CD8-positive, alpha-beta memory T cell (primary cell): ENCODE data around the gene POC1A. TPM values are rescaled to one million over a fixed set of nuclear protein-coding genes. Genes with fewer than 3 reads are reported as not detected.

Experiments used
- CTCF ChIA-PET: fragments of 350-600 bp; sonication (Branson Sonifier 250); formaldehyde crosslinking; loops from one replicate; lab custom pipeline; 2021; ENCODE audit warnings: antibody characterized with exemption; lab: Charles Lee
- POLR2A ChIA-PET: fragments of 350-600 bp; sonication (Branson Sonifier 250); formaldehyde crosslinking; loops from one replicate; lab custom pipeline; 2021; ENCODE audit warnings: antibody characterized with exemption; lab: Charles Lee
- DNase-seq, 5 donors: peaks; one replicate each; pipeline versions ENCODE4 v3.0.0 to v3.0.0-alpha.2; 2020 to 2022; ENCODE audit warnings: mixed read lengths in 1 of 5
- H3K27ac ChIP-seq: one replicate; pipeline ENCODE4 v1.7.0; 2013; ENCODE audit warnings: low read depth, mild to moderate bottlenecking, low read length, moderate library complexity
- H3K27me3 ChIP-seq: 2 replicates; pipeline ENCODE4 v1.7.0; 2013; ENCODE audit warnings: low read length, mild to moderate bottlenecking; ENCODE audit not compliant: insufficient read depth, poor library complexity, severe bottlenecking
- H3K36me3 ChIP-seq: 2 replicates; pipeline ENCODE4 v1.7.0; 2013; ENCODE audit warnings: mild to moderate bottlenecking, low read length, moderate library complexity; ENCODE audit not compliant: insufficient read depth
- H3K4me1 ChIP-seq: 2 replicates; pipeline ENCODE4 v1.7.0; 2013; ENCODE audit warnings: mild to moderate bottlenecking, low read length, moderate library complexity; ENCODE audit not compliant: insufficient read depth
- H3K4me3 ChIP-seq: 2 replicates; pipeline ENCODE4 v1.7.0; 2013; ENCODE audit warnings: mild to moderate bottlenecking, low read length
- H3K9me3 ChIP-seq: 2 replicates; pipeline ENCODE4 v1.7.0; 2013; ENCODE audit warnings: mild to moderate bottlenecking, low read length
- H3K27ac Mint-ChIP-seq, 8 donors: one replicate each; pipeline ENCODE4 v1.8.0; 2020 to 2021; ENCODE audit warnings: mixed read lengths in 8 of 8, mild to moderate bottlenecking in 6 of 8, inconsistent platforms in 3 of 8, moderate library complexity in 3 of 8
- H3K27me3 Mint-ChIP-seq, 2 donors: one replicate each; pipeline ENCODE4 v1.8.0; 2020 to 2021; ENCODE audit warnings: mixed read lengths in 2 of 2, mild to moderate bottlenecking in 1 of 2, moderate library complexity in 1 of 2
- H3K36me3 Mint-ChIP-seq, 3 donors: one replicate each; pipeline ENCODE4 v1.8.0; 2020 to 2021; ENCODE audit warnings: mixed read lengths in 3 of 3, inconsistent platforms in 1 of 3, mild to moderate bottlenecking in 1 of 3
- H3K4me1 Mint-ChIP-seq, 3 donors: one replicate each; pipeline ENCODE4 v1.8.0; 2020 to 2021; ENCODE audit warnings: mixed read lengths in 3 of 3, inconsistent platforms in 1 of 3, mild to moderate bottlenecking in 1 of 3
- H3K4me3 Mint-ChIP-seq, 7 donors: one replicate each; pipeline ENCODE4 v1.8.0; 2020 to 2021; ENCODE audit warnings: mixed read lengths in 7 of 7, mild to moderate bottlenecking in 6 of 7, moderate library complexity in 4 of 7, inconsistent platforms in 2 of 7
- H3K9me3 Mint-ChIP-seq, 5 donors: one replicate each; pipeline ENCODE4 v1.8.0; 2020 to 2022; ENCODE audit warnings: mixed read lengths in 5 of 5, mild to moderate bottlenecking in 3 of 5, moderate library complexity in 2 of 5, inconsistent platforms in 1 of 5
- polyA plus RNA-seq: library from polyadenylated mRNA; unstranded; fragments of 300-500 nt; fragmentation: Illumina TruSeq; gene quantifications from one replicate; pipeline ENCODE4 v1.2.3, GENCODE V29; 2021
- total RNA-seq, 2 experiments: library from RNA; stranded (reverse); gene quantifications; one replicate each; pipeline ENCODE4 v1.2.3, GENCODE V29; 2021

The POC1A gene
- total and polyA plus RNA-seq, 3 experiments from 2014 or later, result 1.5 to 22.7 (median 22.6) TPM

DNA sequence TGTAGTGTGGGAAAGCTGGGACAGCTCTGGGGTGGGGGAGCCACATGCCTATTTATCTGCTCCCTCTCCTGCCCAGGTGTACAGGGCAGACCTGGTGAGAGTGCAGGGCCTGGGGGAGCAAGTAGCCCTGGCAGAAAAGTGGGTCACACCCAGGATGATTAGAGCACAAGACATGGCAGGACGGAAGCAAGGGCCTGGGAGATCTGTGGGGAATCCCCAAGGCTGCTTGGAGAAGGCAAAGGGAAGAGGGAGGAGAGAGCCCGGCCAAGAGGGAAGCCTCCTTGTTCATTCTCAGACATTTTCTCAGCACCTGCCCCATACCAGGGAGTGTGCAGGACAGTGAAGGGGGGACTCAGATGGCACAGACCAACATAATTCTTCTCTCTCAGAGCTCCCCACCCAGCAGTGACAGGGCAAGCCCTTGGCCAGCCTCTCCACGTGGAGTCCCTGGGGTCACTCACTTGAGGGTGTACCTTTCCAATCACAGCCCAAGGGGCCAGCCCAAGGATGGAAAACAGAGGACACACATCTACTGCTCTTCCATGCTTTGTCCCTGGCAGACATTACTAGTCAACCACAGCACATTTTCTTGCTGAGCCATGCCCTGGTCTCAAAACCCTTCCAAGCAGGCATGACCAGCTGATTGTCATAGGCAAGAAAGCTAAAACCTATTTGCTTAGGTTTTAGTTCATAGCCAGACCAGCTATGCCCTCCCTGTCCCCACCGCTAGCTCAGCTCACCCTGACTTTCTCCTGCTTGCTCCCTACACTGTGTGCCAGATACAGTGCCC lies 92.9 kb downstream of the POC1A start:
- Histone ChIP-seq H3K4me1 (peaks cover 7% of the 10 kb centered on the region), H3K9me3 (no peaks in the 10 kb centered on the region), H3K27ac (no peak overlapping the region), H3K27me3 (no peaks in the 10 kb centered on the region), H3K36me3 (no peaks in the 10 kb centered on the region), H3K4me3 (no peak overlapping the region)
- Mint-ChIP-seq H3K4me3 (no peak overlapping the region), H3K36me3 (peaks cover 0 to 5% (median 0%) of the 10 kb centered on the region in 3 donors), H3K4me1 (peaks cover 0 to 13% (median 8%) of the 10 kb centered on the region in 3 donors), H3K27ac (peak overlapping the region in 2 of 8 donors; percentile 3 to 28), H3K9me3 (no peaks in the 10 kb centered on the region), H3K27me3 (peaks cover 0 to 1% of the 10 kb centered on the region in 2 donors)
- CTCF ChIA-PET, result interaction anchor here (0.9 kb wide), 1 partner anchor 25 kb away, joined by 3 read pairs; no protein-coding TSS in a partner anchor
- POLR2A ChIA-PET, result no interaction called here
- no peak for DNase-seq

DNA sequence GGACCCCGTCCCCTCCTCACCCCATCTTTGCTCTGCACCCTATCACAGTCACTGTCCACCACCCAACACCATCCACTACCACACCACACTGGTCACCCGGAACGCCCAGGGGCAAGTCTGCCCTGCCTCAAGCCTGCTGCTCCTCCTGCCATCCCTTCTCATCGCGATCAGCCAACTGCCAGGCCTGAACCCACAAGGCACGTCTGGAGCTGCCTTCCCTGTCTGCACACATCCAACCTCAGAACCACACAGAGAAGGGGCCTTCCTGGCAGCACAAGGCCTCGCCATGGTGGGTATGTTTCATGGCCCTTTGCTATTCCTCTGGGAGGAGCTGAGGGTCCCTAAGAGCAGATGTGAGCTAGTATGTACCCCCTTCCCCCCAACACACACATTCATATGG lies 94.4 kb downstream of the POC1A start:
- H3K9me3 ChIP-seq, result no peaks in the 10 kb centered on the region
- H3K4me1 ChIP-seq, result peaks cover 7% of the 10 kb centered on the region
- peaks cover 0 to 8% (median 0%) of the 10 kb centered on the region in 3 donors for H3K36me3 Mint-ChIP-seq
- no peak overlapping the region for H3K27ac ChIP-seq
- H3K27me3 Mint-ChIP-seq, result peaks cover 0 to 1% of the 10 kb centered on the region in 2 donors
- no peaks in the 10 kb centered on the region for H3K36me3 ChIP-seq
- H3K9me3 Mint-ChIP-seq, result no peaks in the 10 kb centered on the region
- POLR2A ChIA-PET, result no interaction called here
- CTCF ChIA-PET, result interaction anchor here (1.4 kb wide), 1 partner anchor 63 kb away, joined by 3 read pairs; no protein-coding TSS in a partner anchor
- no peak for DNase-seq
- no peak overlapping the region for H3K4me3 Mint-ChIP-seq
- no peak overlapping the region for H3K4me3 ChIP-seq
- no peaks in the 10 kb centered on the region for H3K27me3 ChIP-seq
- H3K4me1 Mint-ChIP-seq, result peaks cover under 1 to 14% (median 8%) of the 10 kb centered on the region in 3 donors
- no peak overlapping the region for H3K27ac Mint-ChIP-seq

DNA sequence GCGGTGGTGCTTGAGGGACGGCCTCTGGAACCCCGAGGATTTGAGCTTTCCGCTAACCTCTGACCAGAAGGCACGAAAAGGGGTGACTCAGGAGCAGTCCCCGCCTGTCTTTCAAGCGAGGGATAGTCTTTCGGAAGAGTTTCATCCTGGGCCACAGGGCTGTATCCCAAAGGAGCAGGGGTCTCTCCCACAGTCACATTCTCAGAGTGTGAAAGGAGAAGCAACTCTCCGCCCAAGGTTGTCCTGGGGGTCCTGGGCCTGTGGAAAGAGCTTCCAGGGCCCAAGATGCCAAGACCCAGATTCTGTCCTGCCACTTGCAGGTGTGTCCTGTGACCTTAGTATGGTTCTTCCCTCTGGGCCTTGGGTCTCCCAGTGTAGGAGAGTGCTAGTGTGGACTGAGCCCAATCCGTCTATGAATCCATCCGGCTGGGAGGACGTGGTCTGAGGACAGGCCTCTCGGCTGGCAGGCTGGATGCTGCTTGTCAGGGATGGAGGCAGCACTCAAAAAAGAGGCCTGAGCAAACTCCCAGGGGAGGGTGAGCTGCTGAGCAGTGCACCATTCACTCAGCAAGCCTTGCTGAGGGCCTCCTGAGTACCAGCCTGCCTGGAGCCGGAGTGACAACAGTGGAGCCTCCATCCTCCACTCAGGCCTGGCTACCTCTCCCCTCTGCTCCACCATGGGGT lies 96.3 kb downstream of the POC1A start:
- no peak for DNase-seq
- H3K27me3 Mint-ChIP-seq, result no peaks in the 10 kb centered on the region
- Histone ChIP-seq H3K27me3 (no peaks in the 10 kb centered on the region), H3K36me3 (peaks cover 6% of the 10 kb centered on the region), H3K4me1 (peaks cover 24% of the 10 kb centered on the region), H3K27ac (no peak overlapping the region), H3K4me3 (peak overlapping the region; percentile 64), H3K9me3 (no peaks in the 10 kb centered on the region)
- CTCF ChIA-PET, result interaction anchor here (0.9 to 2.3 kb wide), 5 partner anchors 28 to 84 kb away, joined by 4 to 12 read pairs (median 4); partner anchors contain the start of genes ABHD14B and RPL29
- POLR2A ChIA-PET, result interaction anchor here (0.5 to 1.5 kb wide), 3 partner anchors 62 to 568 kb away, joined by 3 to 6 read pairs (median 4); partner anchors contain the start of gene ACY1
- peak overlapping the region; percentile 58 to 95 (median 92) for H3K4me3 Mint-ChIP-seq
- H3K4me1 Mint-ChIP-seq, result peaks cover 18 to 32% (median 26%) of the 10 kb centered on the region in 3 donors
- peaks cover 0 to 19% (median 7%) of the 10 kb centered on the region in 3 donors for H3K36me3 Mint-ChIP-seq
- peak overlapping the region; percentile 72 to 96 (median 82) for H3K27ac Mint-ChIP-seq
- no peaks in the 10 kb centered on the region for H3K9me3 Mint-ChIP-seq

DNA sequence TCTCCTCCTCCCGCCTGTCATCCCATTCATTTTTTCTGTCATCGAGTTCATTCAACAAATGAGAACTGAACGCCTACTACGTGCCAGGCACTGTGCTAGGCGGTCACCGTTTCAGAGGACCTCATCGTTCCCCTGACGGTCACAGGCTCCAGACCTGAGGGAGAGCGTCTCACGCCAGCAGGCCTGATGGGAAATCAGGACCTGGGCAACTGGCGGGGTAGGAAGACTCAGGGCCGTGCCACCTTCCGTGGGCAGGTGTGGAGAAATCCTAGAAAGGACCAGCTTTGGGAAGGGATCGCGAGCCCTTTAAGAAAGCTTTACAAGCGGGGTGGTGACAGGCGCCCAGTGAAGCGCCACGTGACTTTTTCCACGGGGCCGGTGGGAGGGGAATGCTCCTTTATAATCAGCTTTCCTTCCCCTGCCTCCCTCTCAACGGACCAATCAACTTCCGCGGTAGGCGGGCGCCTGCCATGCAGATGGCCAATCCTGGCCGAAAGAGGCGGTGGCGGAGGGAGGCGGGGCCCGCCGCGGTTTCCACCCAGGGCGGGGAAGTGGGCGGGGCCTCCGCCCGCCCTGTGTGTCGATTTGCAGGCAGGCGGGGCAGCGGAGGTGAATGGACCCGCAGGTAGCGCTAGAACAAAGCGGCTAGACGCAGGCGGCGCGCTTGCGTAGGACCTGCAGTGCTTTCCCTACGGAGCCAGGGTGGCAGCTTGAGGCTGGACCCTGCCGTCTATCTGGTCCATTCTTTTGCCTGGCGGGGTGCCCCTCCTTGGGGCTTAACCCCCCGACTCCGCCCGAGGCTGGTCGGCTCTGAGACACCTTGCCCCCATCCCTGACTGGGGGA lies 97.0 kb downstream of the POC1A start:
- Mint-ChIP-seq H3K27me3 (no peaks in the 10 kb centered on the region), H3K4me3 (peak overlapping the region; percentile 91 to 95 (median 92)), H3K9me3 (no peaks in the 10 kb centered on the region), H3K36me3 (peaks cover 0 to 23% (median 7%) of the 10 kb centered on the region in 3 donors), H3K4me1 (peaks cover 26 to 40% (median 34%) of the 10 kb centered on the region in 3 donors), H3K27ac (peak overlapping the region; percentile 94 to 96 (median 94))
- peak; percentile 98 to 100 (median 99) for DNase-seq
- ChIA-PET POLR2A (interaction anchor here (0.5 to 1.5 kb wide), 7 partner anchors 61 to 568 kb away, joined by 3 to 6 read pairs (median 4); partner anchors contain the start of genes ACY1, DCAF1, POC1A and WDR82), CTCF (interaction anchor here (0.9 to 2.4 kb wide), 12 partner anchors 8 to 97 kb away, joined by 3 to 18 read pairs (median 4); partner anchors contain the start of genes ABHD14B, POC1A and RPL29)
- Histone ChIP-seq H3K4me3 (peak overlapping the region; percentile 99), H3K27me3 (no peaks in the 10 kb centered on the region), H3K4me1 (peaks cover 32% of the 10 kb centered on the region), H3K9me3 (no peaks in the 10 kb centered on the region), H3K36me3 (peaks cover 6% of the 10 kb centered on the region), H3K27ac (peak overlapping the region; percentile 78)

DNA sequence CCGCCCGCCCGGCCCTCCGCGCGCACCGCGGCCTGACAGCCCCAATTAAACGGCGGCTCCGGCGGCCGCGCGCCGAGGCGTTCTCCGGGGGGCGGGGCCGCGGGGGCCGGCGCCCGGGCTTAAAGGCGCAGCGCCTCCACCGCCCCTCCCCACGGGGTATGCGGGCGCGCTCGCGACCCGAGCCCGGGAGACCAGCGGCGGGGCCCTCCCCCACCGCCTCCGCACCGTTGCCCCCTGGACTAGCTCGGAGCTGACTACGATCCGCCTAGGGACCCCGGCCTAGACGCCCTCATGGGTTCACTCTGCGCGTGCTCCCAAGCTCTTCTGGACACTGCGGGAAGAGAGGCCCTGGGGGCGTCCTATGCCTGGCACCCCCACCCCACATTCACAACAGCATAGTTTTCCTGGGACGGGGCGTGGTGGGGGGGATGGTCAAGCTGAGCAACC lies 97.7 kb downstream of the POC1A start, which contains the start of gene DUSP7:
TSS of gene DUSP7 (minus strand) at position 51 of the 447 bp plus-strand sequence. CDS start 205 bp downstream, outside the sequence.
- Histone ChIP-seq H3K27me3 (no peaks in the 10 kb centered on the region), H3K9me3 (no peaks in the 10 kb centered on the region), H3K4me3 (peak within 1 kb of the TSS; percentile 99), H3K4me1 (peaks cover 38% of the 10 kb centered on the region), H3K36me3 (peaks cover 7% of the 10 kb centered on the region), H3K27ac (peak within 1 kb of the TSS; percentile 78)
- no peaks in the 10 kb centered on the region for H3K27me3 Mint-ChIP-seq
- H3K4me3 Mint-ChIP-seq, result peak within 1 kb of the TSS; percentile 91 to 96 (median 93)
- peaks cover 32 to 46% (median 40%) of the 10 kb centered on the region in 3 donors for H3K4me1 Mint-ChIP-seq
- peaks cover 0 to 29% (median 7%) of the 10 kb centered on the region in 3 donors for H3K36me3 Mint-ChIP-seq
- ChIA-PET POLR2A (interaction anchor here (0.7 to 2.8 kb wide), 7 partner anchors 61 to 556 kb away, joined by 3 to 8 read pairs (median 4); partner anchors contain the start of genes ACY1, DCAF1, POC1A and RPL29), CTCF (interaction anchor here (0.9 to 2.4 kb wide), 14 partner anchors 9 to 99 kb away, joined by 3 to 18 read pairs (median 4); partner anchors contain the start of genes ABHD14B, POC1A and RPL29)
- peak within 1 kb of the TSS; percentile 94 to 97 (median 94) for H3K27ac Mint-ChIP-seq
- no peaks in the 10 kb centered on the region for H3K9me3 Mint-ChIP-seq
- peak; percentile 61 to 78 (median 65) for DNase-seq

DNA sequence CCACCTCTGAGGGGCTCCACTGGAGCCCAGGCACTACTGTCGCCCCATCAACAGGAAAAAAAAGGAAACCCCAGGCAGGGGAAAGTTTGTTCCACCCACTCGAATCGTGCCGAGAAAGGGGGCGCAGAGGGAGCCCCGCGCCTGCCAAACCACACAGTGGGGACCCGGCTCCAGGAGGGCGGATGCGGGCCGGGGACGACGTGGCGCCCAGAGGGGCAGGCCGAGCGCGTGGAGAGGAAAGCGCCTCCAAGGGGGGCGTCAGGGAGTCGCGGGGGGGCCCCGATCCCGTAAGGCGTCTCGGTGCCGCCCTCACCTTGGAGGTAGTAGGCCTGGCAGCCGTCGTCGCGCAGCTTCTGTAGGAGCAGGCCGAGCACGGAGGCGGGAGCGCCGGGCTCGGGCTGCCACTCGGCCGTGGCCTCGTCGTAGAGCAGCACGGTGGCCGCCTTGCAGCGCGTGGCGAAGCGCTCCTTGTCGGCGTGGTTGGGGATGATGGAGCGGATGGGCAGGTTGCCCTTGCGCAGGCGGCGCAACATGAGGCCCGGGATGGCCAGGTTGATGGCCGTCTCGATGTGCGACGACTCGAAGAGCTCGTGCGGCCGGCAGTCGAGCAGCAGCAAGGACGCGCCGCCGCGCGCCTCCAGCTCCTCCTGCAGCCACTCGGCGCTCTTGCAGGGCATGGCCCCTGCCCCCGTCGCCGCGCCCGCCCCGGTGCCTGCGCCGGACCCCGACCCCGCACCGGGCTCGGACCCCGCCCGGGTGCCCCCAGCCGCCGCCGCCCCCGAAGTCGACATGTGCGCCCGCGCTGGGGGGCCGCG lies 98.5 kb downstream of the POC1A start:
- Mint-ChIP-seq H3K4me1 (peaks cover 39 to 54% (median 46%) of the 10 kb centered on the region in 3 donors), H3K9me3 (no peaks in the 10 kb centered on the region), H3K36me3 (peaks cover 0 to 37% (median 7%) of the 10 kb centered on the region in 3 donors), H3K27ac (peak overlapping the region; percentile 29 to 97 (median 84)), H3K4me3 (peak overlapping the region; percentile 89 to 96 (median 91)), H3K27me3 (no peaks in the 10 kb centered on the region)
- Histone ChIP-seq H3K27me3 (no peaks in the 10 kb centered on the region), H3K9me3 (no peaks in the 10 kb centered on the region), H3K4me3 (peak overlapping the region; percentile 88), H3K4me1 (peaks cover 46% of the 10 kb centered on the region), H3K27ac (peak overlapping the region; percentile 70), H3K36me3 (peaks cover 15% of the 10 kb centered on the region)
- ChIA-PET CTCF (interaction anchor here (0.6 to 2.4 kb wide), 13 partner anchors 9 to 371 kb away, joined by 3 to 18 read pairs (median 4); partner anchors contain the start of gene POC1A), POLR2A (interaction anchor here (1.1 to 2.8 kb wide), 2 partner anchors 60 to 223 kb away, joined by 4 to 8 read pairs; partner anchors contain the start of genes RPL29 and WDR82)
- DNase-seq, result peak; percentile 28 to 63 (median 40)
